HG02973 (cell line): ENCODE data around the gene IFNL1.
"Not testable (repeated sequence)": the region's sequence is repeated elsewhere in the genome, so short reads cannot be mapped to it uniquely, and the experiment has no call there.

Experiments
- ATAC-seq: cut with Tn5 transposase; IDR thresholded peaks from one replicate; pipeline ENCODE4 v1.9.1; 2021; ENCODE audit warnings: moderate library complexity; ENCODE audit not compliant: unreplicated experiment

IFNL1 gene

GRCh38 chr19:39296055-39296645, at the start of gene IFNL1:
Gene IFNL1 (plus strand): TSS chr19:39296407. CDS start chr19:39296422, 15 bp downstream.
- no peak for ATAC-seq

- no peak for ATAC-seq
These were observed 49.1 kb upstream of the IFNL1 start for GRCh38 chr19:39246951-39247669.

- ATAC-seq = no peak
These were observed 48.2 kb upstream of the IFNL1 start for GRCh38 chr19:39247701-39248664.

- ATAC-seq = no peak
These were observed 47.4 kb upstream of the IFNL1 start, which contains the start of gene IFNL4 for GRCh38 chr19:39248806-39249205. Gene IFNL4 (minus strand): TSS chr19:39248856.

- ATAC-seq = no peak
These were observed 45.1 kb upstream of the IFNL1 start for GRCh38 chr19:39251081-39251480.

- ATAC-seq = no peak
These were observed 44.4 kb upstream of the IFNL1 start for GRCh38 chr19:39251846-39252245.

GRCh38 chr19:39252458-39252857, 43.7 kb upstream of the IFNL1 start:
- ATAC-seq = no peak

GRCh38 chr19:39253374-39254149, 42.6 kb upstream of the IFNL1 start:
- ATAC-seq = no peak

GRCh38 chr19:39254531-39255345, 41.5 kb upstream of the IFNL1 start:
- no peak for ATAC-seq

GRCh38 chr19:39257227-39257626, 39.0 kb upstream of the IFNL1 start:
- no peak for ATAC-seq

- no peak for ATAC-seq
These were observed 34.5 kb upstream of the IFNL1 start for GRCh38 chr19:39261704-39262103.

- no peak for ATAC-seq
These were observed 33.7 kb upstream of the IFNL1 start for GRCh38 chr19:39262496-39262895.

GRCh38 chr19:39263912-39264305, 32.3 kb upstream of the IFNL1 start:
- ATAC-seq = no peak

GRCh38 chr19:39264306-39265290, 31.6 kb upstream of the IFNL1 start:
- ATAC-seq = no peak

GRCh38 chr19:39265321-39265916, 30.8 kb upstream of the IFNL1 start:
- ATAC-seq = no peak

- not testable (repeated sequence) for ATAC-seq
These were observed 28.1 kb upstream of the IFNL1 start, which contains the start of gene IFNL2 for GRCh38 chr19:39268085-39268484. Gene IFNL2 (plus strand): TSS chr19:39268396. CDS start chr19:39268569, 173 bp downstream.

GRCh38 chr19:39268531-39269223, 27.5 kb upstream of the IFNL1 start:
- not testable (repeated sequence) for ATAC-seq
